Upper lobe of left lung (tissue), 4 donors: ENCODE results near the gene RHOF.

Source experiments
- EP300 ChIP-seq, 4 donors: sonication (generic); formaldehyde crosslinking; IDR thresholded peaks; one replicate each; pipeline ENCODE4 v1.5.1; 2017; ENCODE audit warnings: antibody characterized with exemption in 4 of 4, control low read depth in 2 of 4
- POLR2A ChIP-seq, 4 donors: fragments of 450-650 bp; IDR thresholded peaks; one replicate each; pipeline ENCODE4 v1.5.1; 2016 to 2017; ENCODE audit warnings: antibody characterized with exemption in 4 of 4, mild to moderate bottlenecking in 2 of 4
- TF ChIP-seq, protein P1 (sequence below), 6 experiments: fragments of 450-650 bp in 4 of 6; fragments of 200-600 bp in 2 of 6; sonication (generic) in 2 of 6; IDR thresholded peaks; one replicate each; pipeline ENCODE4 v1.5.1; 2016 to 2019; ENCODE audit warnings: antibody characterized with exemption in 6 of 6

DNA sequence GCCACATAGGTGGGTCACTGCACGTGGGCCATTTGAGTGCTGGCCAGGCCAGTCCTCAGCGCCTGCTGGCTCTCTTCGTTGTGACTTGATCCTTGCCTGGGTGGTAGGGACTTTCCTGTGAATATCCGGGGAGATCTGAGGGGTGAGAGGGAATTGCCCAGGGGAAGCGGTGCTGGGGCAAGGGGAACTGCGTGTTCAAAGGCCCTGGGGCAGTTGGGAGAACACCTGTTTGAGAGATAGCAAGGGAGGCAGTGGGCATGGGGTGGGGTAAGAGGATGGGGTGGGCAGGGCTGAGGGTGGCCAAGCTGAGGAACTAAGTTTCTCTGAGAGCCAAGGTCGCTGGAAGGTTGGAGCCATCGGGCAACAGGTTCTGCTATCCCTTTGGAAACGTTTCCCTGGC is 35.3 kb upstream of the RHOF start:
- TF ChIP-seq EP300 (IDR thresholded peaks at IDR 0.05) (no peak), POLR2A (IDR thresholded peaks at IDR 0.05) (no peak)
- TF ChIP-seq, protein P1, sequence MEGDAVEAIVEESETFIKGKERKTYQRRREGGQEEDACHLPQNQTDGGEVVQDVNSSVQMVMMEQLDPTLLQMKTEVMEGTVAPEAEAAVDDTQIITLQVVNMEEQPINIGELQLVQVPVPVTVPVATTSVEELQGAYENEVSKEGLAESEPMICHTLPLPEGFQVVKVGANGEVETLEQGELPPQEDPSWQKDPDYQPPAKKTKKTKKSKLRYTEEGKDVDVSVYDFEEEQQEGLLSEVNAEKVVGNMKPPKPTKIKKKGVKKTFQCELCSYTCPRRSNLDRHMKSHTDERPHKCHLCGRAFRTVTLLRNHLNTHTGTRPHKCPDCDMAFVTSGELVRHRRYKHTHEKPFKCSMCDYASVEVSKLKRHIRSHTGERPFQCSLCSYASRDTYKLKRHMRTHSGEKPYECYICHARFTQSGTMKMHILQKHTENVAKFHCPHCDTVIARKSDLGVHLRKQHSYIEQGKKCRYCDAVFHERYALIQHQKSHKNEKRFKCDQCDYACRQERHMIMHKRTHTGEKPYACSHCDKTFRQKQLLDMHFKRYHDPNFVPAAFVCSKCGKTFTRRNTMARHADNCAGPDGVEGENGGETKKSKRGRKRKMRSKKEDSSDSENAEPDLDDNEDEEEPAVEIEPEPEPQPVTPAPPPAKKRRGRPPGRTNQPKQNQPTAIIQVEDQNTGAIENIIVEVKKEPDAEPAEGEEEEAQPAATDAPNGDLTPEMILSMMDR (IDR thresholded peaks at IDR 0.05) = no peak
